NCI-H526 treated with DMSO at 0.1 percent for 48 hours (cell line): ENCODE results near the gene PARP3.
"Not testable (repeated sequence)": the region's sequence is repeated elsewhere in the genome, so short reads cannot be mapped to it uniquely, and the experiment has no call there.

Experiments
- DNase-seq: peaks from one replicate; lab custom pipeline; 2025; lab: John Stamatoyannopoulos, UW

PARP3 gene

DNA sequence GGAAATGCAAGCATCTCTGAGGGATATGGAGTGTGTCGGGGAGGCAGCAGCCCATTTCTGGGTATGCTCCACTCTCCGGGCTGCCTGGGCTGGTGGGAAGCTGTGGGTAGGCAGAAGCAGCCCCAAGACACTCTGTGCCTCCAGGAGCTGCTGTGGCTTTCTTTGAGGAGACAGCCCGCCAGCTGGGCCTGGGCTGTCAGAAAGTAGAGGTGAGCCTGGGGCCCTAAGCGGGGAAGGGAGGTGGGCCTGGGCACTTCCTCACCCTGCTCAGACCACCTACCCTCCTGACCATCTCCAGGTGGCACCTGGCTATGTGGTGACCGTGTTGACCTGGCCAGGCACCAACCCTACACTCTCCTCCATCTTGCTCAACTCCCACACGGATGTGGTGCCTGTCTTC, 42.9 kb downstream of the PARP3 start:
- no peak for DNase-seq

DNA sequence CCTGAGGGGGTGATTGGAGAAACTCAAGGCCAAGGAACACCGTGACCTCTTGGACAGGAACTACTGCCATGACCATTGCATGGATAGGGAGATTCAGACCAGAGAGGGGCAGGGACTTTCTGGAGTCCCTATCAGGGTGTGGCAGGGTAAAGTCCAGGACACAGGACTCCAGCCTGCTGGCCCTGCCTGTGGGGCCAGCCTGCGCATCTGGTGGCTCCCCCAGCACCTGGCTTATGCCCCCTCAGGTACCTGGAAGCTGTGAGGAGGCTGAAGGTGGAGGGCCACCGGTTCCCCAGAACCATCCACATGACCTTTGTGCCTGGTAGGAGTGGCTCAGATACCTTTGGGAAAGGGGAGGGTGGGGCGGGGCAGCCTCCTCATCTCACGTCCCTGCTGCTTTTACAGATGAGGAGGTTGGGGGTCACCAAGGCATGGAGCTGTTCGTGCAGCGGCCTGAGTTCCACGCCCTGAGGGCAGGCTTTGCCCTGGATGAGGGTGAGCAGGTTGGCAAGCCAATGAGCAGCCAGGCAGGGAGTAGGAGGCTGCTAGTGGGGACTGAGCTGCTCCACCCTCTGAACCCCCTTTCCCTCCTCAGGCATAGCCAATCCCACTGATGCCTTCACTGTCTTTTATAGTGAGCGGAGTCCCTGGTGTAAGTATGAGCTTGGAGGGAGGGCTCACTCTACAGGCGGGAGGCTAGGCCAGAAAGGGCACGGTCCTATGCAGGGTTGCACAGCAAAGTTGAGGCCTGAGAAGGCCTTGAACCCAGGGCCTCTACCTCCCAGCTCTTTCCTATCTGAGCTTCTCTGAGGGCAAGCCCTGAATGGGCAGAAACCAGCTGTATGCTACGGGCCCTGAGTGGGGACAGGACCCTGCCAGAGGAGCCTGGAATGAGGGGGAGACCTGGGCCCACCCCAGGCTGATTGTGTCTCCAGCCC, 44.1 kb downstream of the PARP3 start:
- no peak for DNase-seq

DNA sequence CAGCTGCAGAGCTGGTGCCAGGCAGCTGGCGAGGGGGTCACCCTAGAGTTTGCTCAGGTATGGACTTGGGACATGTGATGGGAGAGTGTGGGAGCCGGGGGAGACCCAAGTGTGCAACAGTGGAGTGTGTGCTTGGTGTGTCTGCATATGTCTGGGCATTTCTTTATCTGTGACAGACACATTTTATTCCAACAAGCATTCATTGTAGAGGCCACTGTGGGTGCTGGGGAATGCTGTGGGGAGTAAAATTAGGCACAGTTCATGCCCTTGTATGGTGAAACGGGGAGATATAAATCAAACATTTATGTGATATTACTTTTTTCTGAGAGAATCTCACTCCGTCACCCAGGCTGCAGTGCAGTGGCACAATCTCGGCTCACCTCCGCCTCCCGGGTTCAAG, 45.4 kb downstream of the PARP3 start:
- DNase-seq = no peak

DNA sequence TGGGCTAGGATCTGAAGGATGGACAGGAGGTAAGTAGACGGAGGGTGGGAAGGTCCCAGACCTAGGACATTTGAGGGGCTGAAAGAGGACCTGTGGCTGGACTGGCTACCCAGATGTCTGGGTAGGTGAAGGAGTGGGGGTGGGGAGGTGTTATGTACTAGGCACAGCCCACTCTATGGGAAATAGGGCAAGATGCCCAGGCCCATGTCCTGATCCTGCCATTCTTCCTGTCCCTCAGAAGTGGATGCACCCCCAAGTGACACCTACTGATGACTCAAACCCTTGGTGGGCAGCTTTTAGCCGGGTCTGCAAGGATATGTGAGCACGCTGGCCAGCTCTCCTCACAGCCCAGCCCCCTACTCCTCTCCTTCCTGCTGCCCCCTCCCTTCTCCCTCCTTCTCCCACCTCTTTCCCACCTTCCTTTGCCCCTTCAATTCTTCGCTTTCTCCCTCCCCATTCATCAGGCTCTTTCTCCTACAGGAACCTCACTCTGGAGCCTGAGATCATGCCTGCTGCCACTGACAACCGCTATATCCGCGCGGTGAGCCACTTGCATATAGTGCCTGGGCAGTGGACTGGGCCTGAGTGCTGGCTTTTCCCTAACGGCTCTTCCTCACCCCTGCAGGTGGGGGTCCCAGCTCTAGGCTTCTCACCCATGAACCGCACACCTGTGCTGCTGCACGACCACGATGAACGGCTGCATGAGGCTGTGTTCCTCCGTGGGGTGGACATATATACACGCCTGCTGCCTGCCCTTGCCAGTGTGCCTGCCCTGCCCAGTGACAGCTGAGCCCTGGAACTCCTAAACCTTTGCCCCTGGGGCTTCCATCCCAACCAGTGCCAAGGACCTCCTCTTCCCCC, 46.4 kb downstream of the PARP3 start:
- DNase-seq = no peak

DNA sequence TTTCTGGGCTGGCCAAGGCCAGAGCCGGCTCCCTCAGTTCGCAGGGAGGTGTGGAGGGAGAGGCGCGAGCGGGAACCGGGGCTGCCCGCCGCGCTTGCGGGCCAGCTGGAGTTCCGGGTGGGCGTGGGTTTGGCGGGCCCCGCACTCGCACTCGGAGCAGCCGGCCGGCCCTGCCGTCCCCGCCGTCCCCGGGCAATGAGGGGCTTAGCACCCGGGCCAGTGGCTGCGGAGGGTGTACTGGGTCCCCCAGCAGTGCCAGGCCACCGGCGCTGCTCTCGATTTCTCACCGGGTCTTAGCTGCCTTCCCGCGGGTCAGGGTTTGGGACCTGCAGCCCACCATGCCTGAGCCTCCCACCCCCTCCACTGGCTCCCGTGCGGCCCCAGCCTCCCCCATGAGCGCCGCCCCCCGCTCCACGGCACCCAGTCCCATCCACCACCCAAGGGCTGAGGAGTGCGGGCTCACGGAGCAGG, 48.4 kb downstream of the PARP3 start:
- not testable (repeated sequence) for DNase-seq

DNA sequence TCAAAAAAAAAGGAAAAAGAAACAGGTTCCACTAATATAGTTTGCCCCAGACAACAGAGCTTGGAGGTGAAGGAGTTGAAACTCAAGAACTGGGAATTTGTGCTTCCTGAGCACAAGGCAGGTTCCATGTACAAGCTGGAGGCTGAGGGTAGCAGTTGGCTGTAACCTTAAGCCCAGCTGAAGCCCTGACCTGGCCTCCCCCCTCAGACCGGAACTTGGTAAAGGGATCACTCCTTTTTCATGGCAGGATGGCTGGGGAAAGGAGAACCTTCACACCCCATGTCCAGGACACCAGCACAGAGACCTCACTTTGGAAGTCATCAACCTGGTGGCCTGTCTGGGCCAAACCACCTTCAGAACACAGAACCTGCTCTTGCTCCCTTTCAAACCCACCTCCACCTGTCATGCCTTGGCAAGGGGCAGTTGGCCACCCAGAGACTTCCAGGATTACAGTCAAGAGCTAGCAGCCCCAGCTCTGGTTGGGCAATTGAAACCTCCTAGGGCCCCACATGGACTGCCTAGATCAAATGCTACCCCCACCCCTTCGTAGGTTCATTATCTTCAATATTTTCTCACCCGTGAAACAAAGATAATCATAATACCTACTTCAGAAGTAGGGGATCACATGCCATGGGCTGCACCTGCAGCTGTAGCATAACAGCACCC, 50.0 kb downstream of the PARP3 start:
- no peak for DNase-seq

DNA sequence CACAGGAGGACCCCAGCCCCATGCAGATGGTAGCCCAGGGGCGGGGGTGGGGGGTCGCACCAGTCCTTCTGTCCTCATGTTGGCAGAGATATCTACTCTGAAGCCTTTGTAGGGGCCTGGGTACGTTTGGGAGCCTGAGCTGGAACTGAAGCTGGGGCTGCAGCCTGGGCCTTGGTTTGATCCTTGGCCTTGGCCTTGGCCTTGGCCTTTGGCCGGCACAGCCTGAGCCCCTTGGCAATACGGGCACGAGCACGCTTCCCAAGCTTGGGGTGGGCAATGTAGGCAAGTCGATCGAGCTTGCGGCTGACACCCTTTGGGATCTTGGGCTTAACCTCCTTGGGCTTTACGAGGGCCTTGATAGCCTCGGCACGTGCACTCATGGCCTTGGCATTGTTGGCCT, 51.5 kb downstream of the PARP3 start:
- not testable (repeated sequence) for DNase-seq

DNA sequence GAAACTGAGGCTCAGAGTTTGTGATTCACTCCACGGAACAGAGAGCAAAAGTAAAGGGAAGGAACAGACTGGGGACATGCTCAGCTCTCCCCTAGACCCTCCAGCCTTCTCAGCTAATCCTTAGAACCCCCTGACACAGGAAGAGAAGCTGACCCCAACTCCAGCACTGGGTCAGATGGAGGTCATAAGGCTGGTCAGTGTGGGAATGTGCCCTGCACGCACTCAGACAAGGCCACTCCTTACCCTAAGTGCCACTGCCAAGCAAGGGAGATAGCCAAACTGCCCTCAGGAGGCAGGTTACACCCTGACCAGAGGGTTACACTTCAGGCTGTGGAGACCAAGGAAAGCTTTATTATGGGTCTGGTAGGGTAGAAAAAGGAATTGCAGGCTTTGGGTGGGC, 52.4 kb downstream of the PARP3 start:
- DNase-seq = no peak

DNA sequence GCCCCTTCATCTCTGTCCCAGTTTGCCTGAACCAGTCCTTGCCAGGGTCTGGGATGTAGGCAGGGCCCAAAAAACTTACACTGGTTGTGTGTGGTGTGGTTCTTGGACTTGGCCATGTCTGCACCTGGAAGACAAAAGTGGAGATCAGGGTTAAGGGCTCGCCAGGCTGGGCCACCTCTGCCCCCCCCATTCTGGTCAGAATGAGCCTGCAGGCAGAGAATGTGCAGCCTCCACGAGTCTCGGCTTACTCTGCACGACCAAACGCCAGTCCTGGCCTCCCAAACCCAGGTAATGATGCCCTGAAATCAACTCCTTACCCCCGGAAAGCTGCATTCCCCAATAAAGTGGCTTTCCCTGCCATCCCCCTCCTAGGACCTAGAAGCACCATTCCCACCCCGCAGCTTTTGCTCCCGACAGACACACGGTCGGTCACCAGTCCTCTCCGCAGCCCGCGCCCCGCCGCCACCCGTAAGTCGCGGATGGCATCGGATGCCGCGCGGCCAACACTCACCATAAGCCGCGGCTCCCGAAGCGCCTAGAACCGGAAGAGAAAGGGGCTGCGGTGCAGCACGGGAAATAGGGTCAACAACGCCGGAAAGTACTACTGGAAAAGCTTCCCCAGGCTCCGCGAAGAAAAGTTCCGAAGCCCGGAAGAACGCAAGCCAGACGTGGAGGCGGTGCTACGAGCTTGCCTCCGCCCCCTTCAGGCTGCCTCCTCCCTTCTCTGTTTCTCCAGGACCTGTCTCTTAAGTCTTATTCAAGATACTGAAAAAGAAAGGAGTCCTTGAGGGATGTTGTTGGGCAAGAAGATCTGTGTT, 53.4 kb downstream of the PARP3 start, which contains the start of gene RPL29:
Gene RPL29 (minus strand): TSS at position 550 of the 818 bp plus-strand sequence. CDS start 434 bp downstream, at position 116.
- peak; percentile 89 for DNase-seq

DNA sequence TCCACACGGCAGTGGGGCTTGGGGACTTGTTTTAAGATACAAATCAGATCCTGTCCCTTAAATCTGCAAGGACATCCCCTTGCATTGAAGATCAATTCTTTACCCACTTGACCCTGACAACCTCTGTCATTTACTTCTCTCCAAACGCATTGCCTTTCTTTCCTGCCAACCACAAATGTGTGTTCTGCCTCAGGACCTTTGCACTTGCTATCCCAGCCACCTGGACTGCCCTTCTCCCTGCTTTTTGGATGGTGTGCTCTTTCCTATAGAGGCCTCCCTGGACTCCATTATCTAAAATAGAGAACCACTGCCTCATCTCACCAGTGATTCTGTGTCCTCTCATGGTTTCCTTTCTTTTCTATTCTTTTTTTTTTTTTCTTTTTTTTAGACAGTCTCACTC, 55.0 kb downstream of the PARP3 start:
- DNase-seq = no peak

DNA sequence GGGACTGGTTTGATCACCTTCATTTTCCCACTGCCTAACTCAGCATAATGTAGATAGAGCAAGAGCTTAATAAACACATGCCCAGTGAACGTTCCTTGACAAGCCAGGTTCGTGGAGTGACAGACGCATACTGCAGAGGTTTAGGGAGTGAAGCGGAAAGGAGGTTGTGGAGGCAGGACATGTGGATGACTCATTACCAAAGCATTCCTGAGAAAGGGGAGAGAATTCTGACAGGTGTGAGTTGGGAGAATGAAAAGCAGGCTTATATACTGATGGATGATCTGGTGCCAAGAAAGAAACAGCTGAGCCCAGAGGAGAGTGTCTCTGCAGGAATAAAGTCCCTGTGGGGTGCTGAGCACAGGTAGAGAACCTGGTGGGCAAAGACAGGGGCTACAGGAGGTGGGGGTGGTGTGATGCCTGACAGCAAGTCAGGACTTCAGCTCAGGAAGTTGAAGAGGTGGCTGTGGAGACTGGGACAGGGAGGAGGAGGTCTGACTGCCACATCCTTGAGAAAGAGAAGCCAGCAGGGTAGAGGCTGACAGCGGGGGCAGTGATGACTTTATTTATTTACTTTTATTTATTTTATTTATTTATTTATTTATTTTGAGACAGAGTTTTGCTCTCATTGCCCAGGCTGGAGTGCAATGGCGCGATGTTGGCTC, 55.9 kb downstream of the PARP3 start:
- no peak for DNase-seq
